ENCODE results near the gene GDPD3.

The GDPD3 gene

DNA sequence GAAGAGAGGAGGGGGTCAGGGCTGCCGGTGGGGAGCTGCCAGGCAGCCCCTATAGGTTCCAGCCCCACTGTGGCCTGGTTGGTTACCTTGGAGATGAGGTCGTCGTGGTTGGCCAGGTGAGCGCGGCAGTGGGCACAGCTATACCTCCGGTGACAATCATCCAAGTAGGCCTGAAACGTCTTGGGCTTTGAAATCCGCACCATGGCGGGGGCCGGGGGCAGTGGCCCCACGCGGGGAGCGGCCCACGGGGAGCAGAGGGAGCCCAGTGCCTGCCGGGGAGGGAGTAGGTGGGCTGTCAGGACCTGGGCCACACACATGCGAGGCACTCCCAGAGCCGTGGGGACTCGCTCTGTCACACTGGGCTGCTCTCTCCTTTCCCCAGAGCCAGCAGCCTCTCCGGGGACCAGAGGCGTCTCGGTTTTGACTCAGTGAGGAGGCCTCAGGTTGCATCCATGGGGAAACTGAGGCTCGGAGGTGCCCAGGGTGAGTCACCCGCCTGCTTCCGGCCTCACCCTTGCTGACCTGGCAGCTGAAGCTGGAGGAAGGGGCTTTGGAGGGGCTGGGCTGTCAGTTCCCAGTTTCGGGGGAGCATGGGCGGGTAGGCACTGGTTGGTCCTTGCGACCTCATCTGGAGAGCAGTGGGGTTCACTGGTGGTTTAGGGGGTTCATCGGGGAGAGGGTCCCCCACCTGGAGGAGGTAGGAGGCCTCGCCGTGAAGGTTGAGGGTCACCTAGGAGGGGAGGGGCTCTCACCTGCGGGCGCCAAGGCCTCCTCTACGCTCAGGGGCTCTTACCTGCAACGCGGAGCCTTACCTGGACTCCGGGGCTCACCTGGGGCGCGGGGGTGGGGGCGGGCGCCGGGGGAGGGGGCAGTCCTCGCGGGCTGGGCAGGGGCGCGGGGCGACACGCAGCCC, 17.9 kb downstream of the GDPD3 start:
- DNase-seq (ENCODE audit: low read depth in 2 of 2), result no peak

DNA sequence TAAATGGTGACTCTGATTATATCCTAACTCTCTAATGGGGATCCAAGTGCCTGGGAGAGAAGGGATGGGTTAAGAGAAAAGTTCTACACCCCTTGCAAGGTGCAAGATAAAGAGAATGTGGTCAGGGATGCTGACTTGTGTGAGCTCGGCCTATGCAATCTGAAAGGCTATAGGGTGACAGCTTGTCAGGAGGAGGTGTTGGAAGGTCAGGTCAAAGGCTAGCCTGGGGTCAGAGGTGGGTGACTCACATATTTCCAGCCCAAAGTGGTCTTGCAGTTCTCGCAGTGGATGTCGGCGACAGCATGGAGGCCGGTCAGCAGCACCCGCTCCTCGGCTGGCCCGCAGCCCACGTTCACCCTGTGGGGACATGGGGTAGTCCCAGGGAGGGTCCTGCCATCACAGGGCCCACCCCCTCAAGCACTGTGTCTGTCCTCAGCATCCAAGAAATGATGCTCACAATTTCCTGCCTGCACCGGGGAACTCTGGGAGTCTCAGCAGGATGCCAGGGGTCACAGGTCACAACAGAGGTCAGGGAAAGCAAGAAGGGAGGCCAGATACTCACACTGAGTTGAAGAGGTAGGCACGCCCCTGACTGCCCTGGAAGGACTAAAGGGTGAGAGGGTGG, 18.7 kb downstream of the GDPD3 start:
- DNase-seq (ENCODE audit: low read depth in 2 of 2), result no peak

DNA sequence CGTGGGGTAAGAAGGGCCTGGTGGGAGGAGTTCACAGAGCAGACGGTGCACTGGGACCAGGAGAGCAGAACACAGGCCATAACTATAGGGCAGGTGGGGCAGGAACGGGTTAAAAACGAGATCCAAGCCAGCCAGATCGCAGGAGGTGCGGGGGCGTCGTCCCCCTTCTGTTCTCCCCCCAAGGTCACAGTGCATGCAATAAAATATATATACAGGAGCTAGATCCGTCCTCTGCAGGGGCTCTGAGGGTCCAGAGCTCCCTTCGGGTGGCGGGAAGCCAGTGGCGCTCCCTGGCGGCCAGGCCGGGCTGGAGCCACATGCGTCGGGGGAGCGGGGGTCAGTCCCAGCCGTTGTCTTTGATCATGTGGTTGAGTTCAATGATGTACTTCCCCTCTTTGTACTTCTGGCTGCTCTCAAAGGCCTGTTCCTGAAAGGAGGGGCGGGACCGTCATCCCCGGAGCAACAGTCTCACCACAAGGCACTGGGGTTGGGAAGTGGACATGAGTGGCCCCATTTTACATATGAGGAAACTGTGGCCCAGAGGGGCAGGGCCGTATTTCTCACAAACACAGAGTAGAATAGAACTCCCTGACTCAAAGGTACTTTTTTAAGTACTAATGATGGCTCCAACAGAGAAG, 20.8 kb downstream of the GDPD3 start:
- DNase-seq (ENCODE audit: low read depth in 2 of 2), result peak in 1 of 2 donors; percentile 37

DNA sequence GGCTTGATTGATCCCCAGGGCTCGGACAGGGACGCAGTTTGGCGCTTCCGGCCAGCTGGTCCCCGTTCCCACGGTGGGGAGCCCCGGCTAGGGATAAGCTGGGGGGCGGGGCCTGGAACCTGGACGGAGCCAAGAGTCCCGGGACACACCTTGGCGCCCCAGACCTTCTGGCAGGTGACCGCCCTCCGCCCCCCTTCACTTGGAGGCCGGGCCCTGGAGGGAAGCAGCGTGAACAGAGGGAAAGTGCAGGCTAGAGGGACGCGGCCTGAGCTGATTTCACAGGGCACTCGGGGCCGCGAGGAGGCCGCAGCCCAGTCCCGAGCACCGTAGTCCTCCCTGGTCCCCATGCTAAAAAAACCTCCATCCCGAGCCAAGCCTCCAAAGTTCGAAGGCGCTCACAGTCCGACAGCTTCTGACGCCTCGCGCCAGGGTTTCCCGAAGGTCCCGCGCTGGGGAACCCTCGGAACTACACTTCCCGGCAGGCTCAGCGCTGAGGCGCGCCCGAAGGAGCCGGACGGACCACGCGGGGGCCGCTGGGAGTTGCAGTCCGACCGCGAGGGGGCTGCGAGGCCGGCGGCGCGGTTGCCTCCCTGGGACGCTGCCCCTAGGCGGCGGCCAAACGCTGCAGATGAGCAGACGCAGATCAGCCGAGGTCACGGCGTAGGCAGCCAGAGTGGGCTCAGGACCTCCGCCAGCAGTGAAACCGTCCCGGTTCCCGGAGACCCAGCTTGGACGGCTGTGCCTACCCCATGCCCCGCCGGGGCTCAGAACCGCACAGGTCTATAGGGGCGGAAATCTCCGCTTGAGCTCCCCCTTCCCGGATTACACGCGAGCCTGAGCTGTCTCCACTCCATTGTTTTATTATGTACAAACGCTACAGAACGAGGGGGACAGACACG, 21.6 kb downstream of the GDPD3 start, which contains the start of gene TBX6:
Gene TBX6, minus strand, starts transcription at position 451 of the 899 bp plus-strand sequence. CDS start 731 bp downstream, outside the sequence.
- peak; percentile 84 to 86 for DNase-seq (ENCODE audit: low read depth in 2 of 2)

DNA sequence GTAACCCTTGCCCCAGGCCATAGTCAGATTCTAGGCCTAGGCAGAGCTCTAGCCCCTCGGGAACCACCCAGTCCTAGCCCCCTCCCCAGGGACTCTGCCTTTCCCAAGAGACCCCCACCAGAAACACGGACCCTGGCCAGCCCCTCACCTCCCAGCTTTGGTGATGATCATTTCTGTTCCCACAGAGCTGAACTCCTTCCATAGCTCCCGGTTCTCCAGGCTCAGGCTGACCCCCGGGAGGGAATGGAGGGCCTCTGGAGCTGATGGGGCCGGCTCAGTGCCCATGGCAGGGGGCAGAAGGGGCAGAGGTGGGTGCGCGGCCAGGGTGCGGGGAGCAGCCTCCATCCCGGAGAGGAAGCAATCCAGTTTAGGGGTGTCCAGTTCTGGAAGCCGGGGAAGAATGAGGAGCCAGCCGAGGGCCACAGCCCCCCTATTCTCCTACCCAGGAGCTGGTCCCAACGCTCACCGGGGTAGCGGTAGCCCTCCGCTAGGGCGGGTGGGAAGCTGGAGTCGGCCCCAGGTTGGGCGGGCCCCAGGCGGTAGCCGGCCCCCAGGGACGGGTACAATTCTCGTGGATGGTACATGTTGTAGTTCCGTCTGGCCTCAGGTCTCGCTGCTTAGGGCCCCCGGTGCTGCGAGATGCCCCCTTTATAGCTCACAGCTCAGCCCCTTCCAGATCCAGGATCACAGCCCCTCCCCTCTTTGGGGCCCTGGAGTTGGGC, 22.6 kb downstream of the GDPD3 start:
- no peak for DNase-seq (ENCODE audit: low read depth in 2 of 2)

DNA sequence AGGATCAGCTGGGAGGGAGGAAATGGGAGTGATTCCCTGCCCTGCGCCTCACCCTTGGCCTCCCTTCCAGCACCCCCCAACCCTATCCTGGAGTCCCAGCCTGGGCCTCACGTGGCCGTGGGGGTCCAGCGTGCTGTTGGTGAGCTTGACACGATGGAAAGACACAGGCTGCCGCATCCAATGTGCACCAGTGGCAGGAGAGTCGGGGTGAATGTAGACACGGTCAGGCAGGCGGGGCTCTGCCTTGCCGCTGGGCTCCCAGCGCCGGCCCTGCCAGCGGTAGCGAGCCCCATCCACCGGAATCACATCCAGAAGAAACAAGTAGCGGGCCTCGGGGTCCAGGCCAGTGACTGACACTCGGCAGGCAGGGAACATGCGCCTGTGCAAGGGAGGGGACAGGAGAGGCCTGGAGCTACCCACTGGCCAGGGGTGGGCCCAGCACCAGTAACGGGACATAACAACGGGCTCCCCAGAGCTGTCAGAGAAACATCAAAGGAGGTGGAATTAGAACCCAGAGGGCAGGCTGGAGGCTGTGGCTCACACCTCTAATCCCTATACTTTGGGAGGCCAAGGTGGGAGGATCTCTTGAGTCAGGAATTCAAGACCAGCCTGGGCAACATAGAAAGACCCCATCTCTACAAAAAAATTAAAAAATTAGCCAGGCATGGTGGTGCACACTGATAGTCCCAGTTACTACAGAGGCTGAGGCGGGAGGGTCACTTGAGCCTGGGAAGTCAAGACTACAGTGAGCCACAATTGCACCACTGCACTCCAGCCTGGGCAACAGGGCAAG, 24.3 kb downstream of the GDPD3 start:
- DNase-seq (ENCODE audit: low read depth in 2 of 2), result no peak

DNA sequence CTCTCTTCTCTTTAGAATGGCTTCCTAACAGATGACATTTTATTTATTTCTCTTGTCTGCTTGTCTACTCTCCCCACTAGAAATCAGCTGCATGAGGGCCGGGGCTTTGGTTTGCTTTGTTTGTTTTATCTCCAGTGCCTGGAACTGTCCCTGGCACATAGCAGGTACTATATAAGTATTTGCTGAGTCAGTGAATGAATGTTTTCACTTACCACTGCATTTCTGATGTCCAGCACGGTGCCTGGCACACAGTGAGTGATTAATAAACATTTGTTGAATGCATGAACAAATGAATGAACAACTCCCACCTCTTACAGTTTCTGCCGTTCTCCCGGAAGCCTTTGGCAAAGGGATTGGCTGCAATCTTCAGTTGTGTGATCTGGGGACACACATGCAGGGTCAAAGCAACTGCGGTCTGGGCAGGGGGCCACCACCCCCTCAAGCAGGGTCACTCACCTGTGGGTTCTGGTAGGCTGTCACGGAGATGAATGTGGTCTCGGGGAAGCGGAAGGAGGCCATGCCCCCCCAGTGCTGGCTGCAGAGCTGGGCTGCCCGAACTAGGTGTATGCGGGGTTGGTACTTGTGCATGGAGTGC, 25.0 kb downstream of the GDPD3 start:
- DNase-seq (ENCODE audit: low read depth in 2 of 2), result no peak

DNA sequence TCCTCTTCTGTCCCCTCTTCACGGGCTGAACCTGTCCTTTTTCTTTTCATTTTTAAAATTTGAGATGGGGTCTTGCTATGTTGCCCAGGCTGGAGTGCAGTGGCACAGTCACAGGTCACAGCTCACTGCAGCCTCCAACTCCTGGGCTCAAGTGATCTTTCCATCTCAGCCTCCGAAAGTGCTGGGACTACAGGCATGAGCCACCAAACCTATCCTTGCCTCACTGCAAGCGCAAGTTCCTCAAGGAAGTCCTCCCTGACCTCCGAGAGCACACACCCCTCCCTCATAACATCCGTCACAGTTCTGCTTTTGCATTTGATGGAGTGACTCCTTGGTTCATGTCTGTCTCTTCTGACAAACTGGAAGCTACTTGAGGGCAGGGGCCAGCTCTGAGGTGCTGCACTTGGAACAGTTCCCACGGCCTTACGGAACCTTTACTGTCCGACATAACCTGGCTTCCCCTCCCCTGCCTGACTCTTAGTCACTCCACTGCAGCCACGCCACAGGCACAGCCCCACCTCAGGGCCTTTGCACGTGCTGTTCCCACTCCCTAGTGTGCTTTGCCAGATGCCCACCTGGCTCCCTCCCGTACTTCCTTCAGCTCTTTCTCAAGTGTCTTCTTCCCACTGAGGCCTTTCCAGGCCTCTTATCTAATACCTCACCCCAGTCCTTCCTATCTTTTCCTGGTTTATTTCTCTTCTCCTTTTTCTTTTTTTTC, 26.0 kb downstream of the GDPD3 start:
- no peak for DNase-seq (ENCODE audit: low read depth in 2 of 2)

DNA sequence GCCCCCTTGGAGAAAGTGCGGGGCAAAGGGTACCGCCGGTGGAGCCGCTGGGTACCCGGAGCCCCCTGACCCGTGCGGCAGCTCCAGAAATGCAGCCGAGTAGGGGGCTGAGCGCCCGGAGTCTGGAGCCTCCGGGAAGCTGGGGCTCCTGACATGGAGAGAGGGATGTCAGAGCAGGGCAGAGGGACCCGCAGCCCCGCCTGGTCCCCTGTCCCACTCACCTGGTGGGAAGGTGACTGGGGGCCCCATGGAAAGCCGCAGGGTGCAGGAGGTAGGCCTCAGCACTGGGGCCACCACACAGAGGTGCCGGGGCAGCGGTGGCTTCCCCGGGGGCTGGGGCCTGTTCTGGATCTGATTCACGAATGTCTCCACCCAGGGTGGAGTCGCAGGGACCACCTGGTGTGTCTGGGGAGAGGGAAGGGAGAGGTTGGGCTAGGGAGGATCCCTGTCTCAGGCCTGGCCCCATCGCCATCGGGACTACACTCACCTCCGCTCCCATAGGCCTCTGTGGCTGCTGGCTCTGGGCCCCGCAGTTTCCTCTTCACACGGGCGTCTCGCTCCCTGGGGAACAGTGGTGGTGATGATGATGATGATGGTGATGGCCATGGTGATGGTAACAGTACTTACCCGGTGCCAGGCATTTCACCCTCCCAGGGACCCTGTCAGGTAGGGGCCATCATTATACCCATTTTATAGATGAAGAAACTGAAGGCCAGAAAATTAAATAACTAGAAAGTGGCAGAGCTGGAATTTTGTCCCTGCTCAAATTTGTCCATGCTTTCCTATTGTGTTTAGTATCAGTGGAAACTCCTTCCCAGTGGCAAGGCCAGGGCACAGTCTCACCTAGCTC, 26.8 kb downstream of the GDPD3 start:
- DNase-seq (ENCODE audit: low read depth in 2 of 2), result no peak

DNA sequence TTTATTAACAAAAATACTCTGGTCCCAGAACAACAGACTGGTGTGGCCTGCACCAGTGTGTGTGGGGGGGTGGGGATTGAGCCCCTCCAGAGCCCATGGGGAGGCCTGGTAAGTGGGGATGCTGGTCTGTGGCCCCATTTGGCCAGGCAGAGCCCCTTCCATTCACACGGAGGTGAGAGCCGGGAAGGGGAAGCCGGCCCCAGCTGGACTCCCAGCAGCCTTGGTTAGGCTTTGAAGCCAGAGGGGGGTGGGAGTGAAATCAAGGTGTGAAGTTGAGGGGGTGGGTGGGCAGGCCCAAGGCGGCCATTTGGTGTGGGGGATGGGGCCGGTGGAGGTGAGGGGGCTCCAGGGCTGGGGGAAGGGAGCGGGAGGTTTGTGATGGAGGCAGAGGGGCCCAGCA, 27.5 kb downstream of the GDPD3 start:
- no peak for DNase-seq (ENCODE audit: low read depth in 2 of 2)

DNA sequence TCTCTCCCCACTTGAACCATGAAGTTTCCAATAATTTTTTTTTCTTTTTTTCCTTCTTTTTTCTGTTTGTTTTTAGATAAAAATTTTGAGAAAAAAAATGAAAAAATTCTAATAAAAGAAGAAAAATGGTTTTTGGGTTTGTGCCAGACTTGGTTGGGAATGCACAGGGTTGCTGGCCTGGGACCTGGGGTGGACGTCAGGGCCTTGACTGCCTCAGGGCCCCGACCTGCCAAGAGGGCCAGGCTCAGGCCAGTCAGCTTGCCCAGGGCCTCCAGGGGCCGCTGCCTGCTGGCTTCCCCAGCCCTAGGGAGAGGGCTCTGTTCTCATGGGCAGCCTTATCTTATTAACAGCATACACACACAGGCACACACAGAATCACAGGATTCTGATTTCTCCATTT, 28.1 kb downstream of the GDPD3 start:
- no peak for DNase-seq (ENCODE audit: low read depth in 2 of 2)

DNA sequence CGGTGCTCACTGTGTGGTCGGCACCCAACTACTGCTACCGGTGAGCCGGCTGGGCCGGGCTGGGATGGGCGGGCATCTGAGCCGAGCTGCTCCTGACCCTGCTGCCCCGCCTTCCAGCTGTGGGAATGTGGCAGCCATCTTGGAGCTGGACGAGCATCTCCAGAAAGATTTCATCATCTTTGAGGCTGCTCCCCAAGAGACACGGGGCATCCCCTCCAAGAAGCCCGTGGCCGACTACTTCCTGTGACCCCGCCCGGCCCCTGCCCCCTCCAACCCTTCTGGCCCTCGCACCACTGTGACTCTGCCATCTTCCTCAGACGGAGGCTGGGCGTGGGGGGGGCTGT, 28.5 kb downstream of the GDPD3 start:
- DNase-seq (ENCODE audit: low read depth in 2 of 2), result no peak

DNA sequence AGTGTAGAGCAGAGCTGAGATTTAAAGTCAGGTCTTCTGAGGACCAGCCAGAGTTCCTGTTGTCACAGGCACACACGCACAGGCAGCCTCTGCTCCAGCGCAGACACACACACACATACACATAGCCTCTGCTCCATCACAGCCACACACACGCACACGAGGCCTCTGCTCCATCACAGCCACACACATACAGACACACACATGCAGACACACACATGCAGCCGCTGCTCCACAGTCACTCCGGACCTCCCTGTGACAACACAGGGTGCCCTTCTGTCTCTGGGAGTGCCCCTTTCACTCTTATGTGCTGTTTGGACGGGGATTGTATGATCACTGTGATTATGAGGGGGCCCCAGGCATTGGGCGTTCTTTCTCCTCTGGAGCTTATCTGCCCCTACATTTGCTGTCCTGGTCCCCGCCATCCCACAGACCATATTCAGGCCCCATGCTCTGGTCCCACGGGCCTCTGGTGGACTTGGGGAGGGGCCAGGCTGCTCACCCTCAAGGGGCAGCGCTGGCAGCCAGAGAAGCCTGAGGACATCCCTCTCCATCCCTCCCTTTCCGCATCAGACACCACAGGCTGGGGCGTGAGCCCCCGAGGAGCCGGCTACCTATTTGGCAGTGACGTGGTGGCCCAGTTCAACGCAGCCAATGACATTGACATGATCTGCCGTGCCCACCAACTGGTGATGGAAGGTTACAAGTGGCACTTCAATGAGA, 29.1 kb downstream of the GDPD3 start:
- DNase-seq (ENCODE audit: low read depth in 2 of 2), result no peak

DNA sequence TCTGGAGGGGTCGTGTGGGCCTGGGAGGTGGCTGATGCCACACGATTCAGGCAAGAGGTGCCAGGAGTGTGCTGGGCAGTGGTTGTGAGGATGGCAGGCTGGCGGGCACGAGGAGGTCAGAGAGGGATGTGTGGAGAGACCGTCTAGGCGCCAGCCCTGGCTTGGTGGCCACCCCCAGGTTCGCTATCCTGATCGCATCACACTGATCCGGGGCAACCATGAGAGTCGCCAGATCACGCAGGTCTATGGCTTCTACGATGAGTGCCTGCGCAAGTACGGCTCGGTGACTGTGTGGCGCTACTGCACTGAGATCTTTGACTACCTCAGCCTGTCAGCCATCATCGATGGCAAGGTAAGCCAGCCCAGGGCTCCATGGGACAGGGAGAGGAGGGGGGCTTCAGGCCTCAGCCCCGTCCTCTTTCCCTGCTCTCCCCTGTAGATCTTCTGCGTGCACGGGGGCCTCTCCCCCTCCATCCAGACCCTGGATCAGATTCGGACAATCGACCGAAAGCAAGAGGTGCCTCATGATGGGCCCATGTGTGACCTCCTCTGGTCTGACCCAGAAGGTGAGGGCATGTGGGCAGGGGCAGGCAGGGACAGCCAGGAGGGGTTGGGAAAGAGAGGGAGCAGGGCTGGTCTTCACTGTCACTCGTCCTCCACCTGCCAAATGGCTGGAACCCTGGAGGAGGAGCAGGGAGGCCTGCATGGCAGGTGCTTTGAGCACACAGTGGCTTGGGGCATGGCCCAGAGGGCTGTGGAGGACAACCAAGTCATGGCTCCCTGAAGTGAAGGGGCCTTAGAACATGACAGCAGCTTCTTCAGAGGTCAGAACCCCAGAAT, 29.9 kb downstream of the GDPD3 start:
- no peak for DNase-seq (ENCODE audit: low read depth in 2 of 2)

DNA sequence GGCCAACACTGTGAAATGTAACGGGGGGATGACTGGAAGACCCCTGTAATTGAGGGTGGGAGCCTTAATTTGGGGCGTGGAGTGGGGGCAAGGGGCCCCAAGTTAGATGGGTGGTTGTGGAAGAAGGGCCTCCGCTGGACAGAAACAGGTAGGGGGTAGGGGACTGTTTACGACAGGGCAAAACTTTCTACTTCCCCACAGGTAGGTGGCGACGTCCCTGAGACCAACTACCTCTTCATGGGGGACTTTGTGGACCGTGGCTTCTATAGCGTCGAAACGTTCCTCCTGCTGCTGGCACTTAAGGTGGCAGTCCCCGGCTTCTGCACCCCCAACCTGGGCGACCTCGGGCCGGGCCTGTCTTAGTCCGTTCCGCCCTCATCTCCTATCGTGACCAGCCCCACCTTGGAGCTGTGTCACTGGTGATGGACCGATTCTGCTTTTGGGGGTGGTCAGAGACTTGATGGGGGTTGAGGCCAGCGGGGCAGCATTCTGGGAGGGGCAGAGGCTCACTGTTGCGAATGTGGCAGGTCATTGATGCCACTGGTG, 30.7 kb downstream of the GDPD3 start:
- no peak for DNase-seq (ENCODE audit: low read depth in 2 of 2)

DNA sequence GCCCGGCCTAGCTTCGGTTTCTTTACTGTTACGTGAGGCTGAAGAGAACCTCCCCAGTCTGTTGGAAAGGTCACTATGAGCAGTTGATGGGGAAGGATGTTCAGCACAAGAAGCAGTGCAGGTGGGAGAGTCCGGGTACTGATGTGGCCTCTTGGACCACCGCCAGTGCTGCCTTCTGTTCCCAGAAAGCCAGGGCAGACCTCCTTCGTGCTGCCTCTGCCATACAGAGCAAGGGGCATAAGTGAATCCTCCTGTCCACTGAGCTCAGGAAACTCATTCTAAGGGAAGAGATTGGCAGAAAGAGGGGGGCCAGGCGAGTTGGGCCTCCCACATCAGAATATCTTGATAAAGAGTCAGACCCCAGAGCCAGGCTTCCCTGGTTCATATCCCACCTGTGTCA, 33.9 kb downstream of the GDPD3 start:
- DNase-seq (ENCODE audit: low read depth in 2 of 2), result no peak

Measured in stimulated activated CD8-positive, alpha-beta memory T cell treated with anti-CD3 and anti-CD28 coated beads, Interleukin-15, amount 100 ng/mL, for 4 hours (primary cell).